Fibroblast of pulmonary artery (primary cell): Measurements from ENCODE around the gene CDH15.

Experiments
- DNase-seq: peaks from one replicate; pipeline ENCODE4 v3.0.0-alpha.2; 2010; ENCODE audit warnings: low read depth
- H3K4me3 ChIP-seq: replicated peaks from 2 replicates; pipeline ENCODE4 v1.5.1; 2011; ENCODE audit warnings: low read depth, mild to moderate bottlenecking, control low read depth, low read length, moderate library complexity
- CTCF ChIP-seq: IDR thresholded peaks from 2 replicates; pipeline ENCODE4 v1.5.1; 2011; ENCODE audit warnings: mild to moderate bottlenecking, control low read depth, low read length, inconsistent platforms; ENCODE audit errors: missing control alignments

CDH15 gene

GRCh38 chr16:89178453-89179147 is 7.1 kb downstream of the CDH15 start:
- H3K4me3 ChIP-seq = no peak overlapping the region
- no peak for TF ChIP-seq CTCF

GRCh38 chr16:89179148-89179484 is 7.6 kb downstream of the CDH15 start:
- no peak for TF ChIP-seq CTCF
- DNase-seq = no peak
- H3K4me3 ChIP-seq = no peak overlapping the region

More at GRCh38 chr16:89178453-89179147, 7.1 kb downstream of the CDH15 start:
- no peak for DNase-seq

GRCh38 chr16:89179656-89180315 is 8.2 kb downstream of the CDH15 start:
- H3K4me3 ChIP-seq = no peak overlapping the region
- no peak for TF ChIP-seq CTCF
- no peak for DNase-seq

- no peak overlapping the region for H3K4me3 ChIP-seq
- no peak for TF ChIP-seq CTCF
- DNase-seq = no peak
These were observed 11.9 kb downstream of the CDH15 start for GRCh38 chr16:89183463-89183862.

- no peak overlapping the region for H3K4me3 ChIP-seq
- DNase-seq = no peak
- no peak for TF ChIP-seq CTCF
These were observed 12.6 kb downstream of the CDH15 start for GRCh38 chr16:89183975-89184676.

- TF ChIP-seq CTCF = no peak
- no peak overlapping the region for H3K4me3 ChIP-seq
- no peak for DNase-seq
These were observed 13.1 kb downstream of the CDH15 start for GRCh38 chr16:89184677-89184932.
